ENCODE measurements around the gene KLHDC8B. TPM values are rescaled to one million over a fixed set of nuclear protein-coding genes. Genes with fewer than 3 reads are reported as not detected.

Gene KLHDC8B
- total RNA-seq, 1 experiment from 2014 or later, result 6.8 TPM

- CTCF ChIA-PET, result no interaction called here
- H3K4me3 ChIP-seq (ENCODE audit: low read depth in 2 of 2, low read length in 2 of 2), result no peak overlapping the region
- in situ Hi-C loops (cut with HindIII; ENCODE audit: low pct_unique_long_range_greater_than_20kb, low sequenced_read_pairs), result no loop called here
- ATAC-seq, result no peak
- BruUV-seq (replicated peaks), result no TSS peak
- no peak overlapping the region for H3K27ac ChIP-seq (ENCODE audit: low read length)
- H3K36me3 ChIP-seq (ENCODE audit: control insufficient read depth, insufficient read depth, low read length), result no peaks in the 10 kb centered on the region; the same call in 1 of the 2 replicates
- no peaks in the 10 kb centered on the region for H3K27me3 ChIP-seq (ENCODE audit: control insufficient read depth, insufficient read depth, low read length)
- H3K4me1 ChIP-seq (ENCODE audit: control insufficient read depth, insufficient read depth, low read length), result no peaks in the 10 kb centered on the region; the same call in 1 of the 2 replicates
- TF ChIP-seq CTCF (IDR thresholded peaks at IDR 0.05) (no peak), REST (IDR thresholded peaks at IDR 0.05; ENCODE audit: insufficient read depth in 1 of 2, low read depth in 2 of 2, low read length in 1 of 2) (no peak), POLR2AphosphoS5 (IDR thresholded peaks at IDR 0.05; ENCODE audit: low read depth, low read length) (no peak), SIN3A (IDR thresholded peaks at IDR 0.05; ENCODE audit: borderline replicate concordance, insufficient read depth, low read depth, low read length) (no peak), TCF7L2 (IDR thresholded peaks at IDR 0.05; ENCODE audit: low read depth, low read length) (no peak)
- H3K9me3 ChIP-seq (ENCODE audit: control insufficient read depth, insufficient read depth, low read depth, low read length), result no peaks in the 10 kb centered on the region
- POLR2A ChIA-PET, result no interaction called here
- intact Hi-C loops (cut with micrococcal nuclease; ENCODE audit: unreplicated experiment), result no loop called here
- no peak for DNase-seq (ENCODE audit: low read depth, low spot score)
Observed at GRCh38 chr3:49124991-49125670, 46.3 kb upstream of the KLHDC8B start.

GRCh38 chr3:49131040-49131439, 40.4 kb upstream of the KLHDC8B start:
- TF ChIP-seq TCF7L2 (IDR thresholded peaks at IDR 0.05; ENCODE audit: low read depth, low read length), result no peak
- no peak for TF ChIP-seq SIN3A (IDR thresholded peaks at IDR 0.05; ENCODE audit: borderline replicate concordance, insufficient read depth, low read depth, low read length)
- no peak for TF ChIP-seq POLR2AphosphoS5 (IDR thresholded peaks at IDR 0.05; ENCODE audit: low read depth, low read length)
- TF ChIP-seq REST (IDR thresholded peaks at IDR 0.05; ENCODE audit: insufficient read depth in 1 of 2, low read depth in 2 of 2, low read length in 1 of 2), result no peak
- TF ChIP-seq CTCF (IDR thresholded peaks at IDR 0.05), result no peak
- H3K4me1 ChIP-seq (ENCODE audit: control insufficient read depth, insufficient read depth, low read length), result peaks cover 12% of the 10 kb centered on the region
- ATAC-seq (no peak), DNase-seq (ENCODE audit: low read depth, low spot score) (no peak)
- H3K36me3 ChIP-seq (ENCODE audit: control insufficient read depth, insufficient read depth, low read length), result no peaks in the 10 kb centered on the region; the same call in 1 of the 2 replicates
- no peaks in the 10 kb centered on the region for H3K9me3 ChIP-seq (ENCODE audit: control insufficient read depth, insufficient read depth, low read depth, low read length)
- no peak overlapping the region for H3K27ac ChIP-seq (ENCODE audit: low read length)
- intact Hi-C loops (cut with micrococcal nuclease; ENCODE audit: unreplicated experiment) (no loop called here), in situ Hi-C loops (cut with HindIII; ENCODE audit: low pct_unique_long_range_greater_than_20kb, low sequenced_read_pairs) (no loop called here)
- BruUV-seq (replicated peaks), result no TSS peak
- ChIA-PET CTCF (no interaction called here), POLR2A (no interaction called here)
- H3K4me3 ChIP-seq (ENCODE audit: low read depth in 2 of 2, low read length in 2 of 2), result no peak overlapping the region
- H3K27me3 ChIP-seq (ENCODE audit: control insufficient read depth, insufficient read depth, low read length), result no peaks in the 10 kb centered on the region

All from Panc1 (cell line).